Hepatocyte (in vitro differentiated cells): ENCODE measurements around the gene TP63. TPM values are rescaled to one million over a fixed set of nuclear protein-coding genes. Genes with fewer than 3 reads are reported as not detected.

Experiments
- DNase-seq: peaks from one replicate; pipeline ENCODE4 v3.0.0-alpha.2; 2016; ENCODE audit warnings: low spot score
- H2AFZ ChIP-seq: fragments of 200-600 bp; sonication (generic); 2 replicates; pipeline ENCODE4 v1.6.0; 2016; ENCODE audit warnings: antibody characterized with exemption, mild to moderate bottlenecking
- H3K27ac ChIP-seq: fragments of 200-600 bp; sonication (generic); 2 replicates; pipeline ENCODE4 v1.5.1; 2016; ENCODE audit warnings: mild to moderate bottlenecking
- H3K27me3 ChIP-seq: fragments of 200-600 bp; sonication (generic); 2 replicates; pipeline ENCODE4 v1.6.1; 2016
- H3K36me3 ChIP-seq: fragments of 200-600 bp; sonication (generic); replicated peaks from 2 replicates; pipeline ENCODE4 v1.5.1; 2016; ENCODE audit warnings: low read depth; ENCODE audit not compliant: insufficient read depth
- H3K4me1 ChIP-seq: fragments of 200-600 bp; sonication (generic); 2 replicates; pipeline ENCODE4 v1.5.1; 2016; ENCODE audit warnings: mild to moderate bottlenecking, moderate library complexity; ENCODE audit not compliant: insufficient read depth
- H3K4me2 ChIP-seq: fragments of 200-600 bp; sonication (generic); 2 replicates; pipeline ENCODE4 v1.6.0; 2016
- H3K4me3 ChIP-seq: fragments of 200-600 bp; sonication (generic); 2 replicates; pipeline ENCODE4 v1.5.1; 2016; ENCODE audit warnings: mild to moderate bottlenecking
- H3K79me2 ChIP-seq: fragments of 200-600 bp; sonication (generic); 2 replicates; pipeline ENCODE4 v1.6.0; 2017; ENCODE audit warnings: mild to moderate bottlenecking
- H3K9me2 ChIP-seq: fragments of 200-600 bp; sonication (generic); replicated peaks from 2 replicates; pipeline ENCODE4 v1.6.0; 2017; ENCODE audit warnings: mild to moderate bottlenecking; ENCODE audit not compliant: insufficient read depth
- H3K9me3 ChIP-seq: fragments of 200-600 bp; sonication (generic); 2 replicates; pipeline ENCODE4 v1.5.1; 2016; ENCODE audit warnings: low read depth, mild to moderate bottlenecking
- H4K20me1 ChIP-seq: fragments of 200-600 bp; sonication (generic); 2 replicates; pipeline ENCODE4 v1.6.0; 2016; ENCODE audit warnings: mild to moderate bottlenecking; ENCODE audit not compliant: insufficient read depth, poor library complexity, severe bottlenecking
- CTCF ChIP-seq: fragments of 200-600 bp; sonication (generic); IDR thresholded peaks from 2 replicates; pipeline ENCODE4 v1.5.1; 2016; ENCODE audit warnings: antibody characterized with exemption, mild to moderate bottlenecking; ENCODE audit not compliant: poor library complexity
- EZH2 ChIP-seq: fragments of 200-600 bp; sonication (generic); IDR thresholded peaks from 2 replicates; pipeline ENCODE4 v1.6.1; 2016; ENCODE audit warnings: antibody characterized with exemption, mild to moderate bottlenecking, borderline replicate concordance
- EZH2phosphoT487 ChIP-seq: fragments of 200-600 bp; sonication (generic); IDR thresholded peaks from one replicate; pipeline ENCODE4 v1.6.1; 2018; ENCODE audit warnings: antibody characterized with exemption, mild to moderate bottlenecking, low read depth, moderate library complexity; ENCODE audit not compliant: unreplicated experiment, severe bottlenecking
- WGBS: methylation state at CpG from one replicate; pipeline ENCODE4 v1.1.6; 2016; ENCODE audit warnings: low lambda C conversion rate; ENCODE audit errors: missing lambda C conversion rate; 5-methylcytosine and 5-hydroxymethylcytosine counted together
- polyA plus RNA-seq: library from polyadenylated mRNA; unstranded; fragments of >200 nt; fragmentation: Nextera tagmentation; extraction: Ambion mirVana; gene quantifications from 2 replicates; pipeline ENCODE4 v1.2.1, GENCODE V29; 2016
- total RNA-seq: library from RNA; depleted of rRNA; stranded (reverse); fragments of >200 nt; gene quantifications from 2 replicates; pipeline ENCODE4 v1.2.3, GENCODE V29; 2014

Gene TP63
- total and polyA plus RNA-seq, 2 experiments from 2014 or later: 1.9 to 2.4 TPM

DNA sequence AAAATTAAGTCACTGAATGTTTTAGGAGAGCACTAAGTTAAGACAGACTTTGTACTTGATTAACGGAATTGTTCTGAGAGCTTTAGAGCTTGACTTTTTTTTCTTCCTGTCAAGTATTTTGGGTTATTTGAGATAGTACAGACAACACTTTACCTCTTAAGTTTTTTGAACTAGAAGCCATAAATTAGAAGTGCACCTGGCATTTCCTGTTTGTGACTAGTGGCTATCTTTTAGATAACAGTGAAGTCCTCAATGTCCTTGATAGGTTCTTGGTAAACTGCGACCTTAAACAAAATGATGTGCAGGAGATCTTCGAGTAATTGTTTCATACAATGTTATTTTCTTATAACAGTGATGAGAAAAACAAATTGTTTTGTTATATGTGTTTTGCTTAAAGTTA is 213.9 kb downstream of the TP63 start:
- Histone ChIP-seq H3K27me3 (no peaks in the 10 kb centered on the region), H3K36me3 (no peaks in the 10 kb centered on the region), H3K27ac (no peak overlapping the region), H4K20me1 (no peaks in the 10 kb centered on the region), H3K9me3 (no peaks in the 10 kb centered on the region), H3K4me2 (no peak overlapping the region), H3K4me1 (no peaks in the 10 kb centered on the region), H3K4me3 (no peak overlapping the region), H2AFZ (no peak overlapping the region), H3K79me2 (no peaks in the 10 kb centered on the region), H3K9me2 (no peaks in the 10 kb centered on the region)
- no peak for DNase-seq
- WGBS: 53% methylated on average over 3 of the region's 3 CpGs
- TF ChIP-seq EZH2phosphoT487 (no peak), CTCF (no peak), EZH2 (no peak)

DNA sequence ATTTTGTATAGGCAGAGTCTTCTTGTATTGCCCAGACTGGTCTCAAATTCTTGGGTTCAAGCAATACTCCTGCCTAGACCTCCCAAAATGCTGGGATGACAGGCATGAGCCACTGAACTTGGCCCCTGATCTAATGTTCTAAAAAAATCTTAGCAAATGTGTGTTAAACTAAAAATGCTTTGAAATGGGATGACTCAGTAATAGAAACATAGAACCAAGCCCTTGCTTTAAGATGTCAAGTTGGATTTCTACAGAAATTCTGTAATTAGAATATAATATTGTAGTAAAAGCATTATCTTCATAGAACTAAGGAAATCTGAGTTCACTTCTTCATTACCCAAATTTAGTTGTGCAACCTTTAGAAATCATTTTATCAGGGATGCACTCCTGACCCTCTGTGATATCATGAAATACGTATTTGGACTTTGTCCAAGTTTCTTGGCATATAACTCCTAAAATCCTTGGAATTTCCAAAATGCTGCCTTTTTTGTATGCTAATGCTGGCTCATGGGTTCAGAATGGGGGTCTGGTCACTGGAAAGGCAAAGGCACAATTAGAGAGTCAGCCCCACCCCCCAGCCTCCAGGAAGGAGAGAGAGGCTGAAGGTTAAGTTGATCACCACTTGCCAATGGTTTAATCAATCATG is 217.3 kb downstream of the TP63 start:
- 73% methylated on average over 1 of the region's 1 CpG for WGBS
- H3K36me3 ChIP-seq: no peaks in the 10 kb centered on the region
- no peaks in the 10 kb centered on the region for H3K4me1 ChIP-seq
- no peak overlapping the region for H2AFZ ChIP-seq
- H3K4me3 ChIP-seq: no peak overlapping the region
- TF ChIP-seq CTCF: no peak
- TF ChIP-seq EZH2: no peak
- TF ChIP-seq EZH2phosphoT487: no peak
- H3K9me2 ChIP-seq: no peaks in the 10 kb centered on the region
- H4K20me1 ChIP-seq: no peaks in the 10 kb centered on the region
- H3K4me2 ChIP-seq: no peak overlapping the region
- H3K9me3 ChIP-seq: no peaks in the 10 kb centered on the region
- no peaks in the 10 kb centered on the region for H3K79me2 ChIP-seq
- no peak overlapping the region for H3K27ac ChIP-seq
- no peak for DNase-seq
- H3K27me3 ChIP-seq: no peaks in the 10 kb centered on the region

DNA sequence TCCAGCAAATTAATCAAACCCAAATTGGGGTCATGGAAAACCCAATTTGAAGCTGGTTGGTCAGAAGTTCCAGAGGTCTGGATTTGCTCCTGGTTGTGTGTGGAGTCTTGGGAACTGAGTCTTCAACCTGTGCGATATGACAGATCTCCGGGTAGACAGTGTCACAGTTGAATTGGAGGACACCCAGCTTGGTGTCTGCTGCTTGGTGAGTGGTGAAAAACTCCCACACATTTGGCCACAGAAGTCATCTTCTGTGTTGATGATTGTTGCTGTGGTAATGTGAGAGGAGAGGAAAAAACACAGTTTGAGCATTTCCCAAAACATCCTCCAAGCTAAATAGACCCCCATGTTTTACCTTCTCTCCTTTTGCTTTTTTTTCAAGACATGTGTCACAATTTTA is 218.1 kb downstream of the TP63 start:
- no peaks in the 10 kb centered on the region for H4K20me1 ChIP-seq
- WGBS: 91% methylated on average over 2 of the region's 2 CpGs
- DNase-seq: no peak
- no peaks in the 10 kb centered on the region for H3K9me2 ChIP-seq
- no peaks in the 10 kb centered on the region for H3K9me3 ChIP-seq
- TF ChIP-seq EZH2: no peak
- no peak for TF ChIP-seq EZH2phosphoT487
- TF ChIP-seq CTCF: no peak
- no peaks in the 10 kb centered on the region for H3K36me3 ChIP-seq
- H3K4me3 ChIP-seq: no peak overlapping the region
- H3K4me1 ChIP-seq: no peaks in the 10 kb centered on the region
- H2AFZ ChIP-seq: no peak overlapping the region
- H3K27me3 ChIP-seq: no peaks in the 10 kb centered on the region
- no peak overlapping the region for H3K4me2 ChIP-seq
- no peaks in the 10 kb centered on the region for H3K79me2 ChIP-seq
- H3K27ac ChIP-seq: no peak overlapping the region
